Thyroid gland (tissue), 4 donors: Measurements from ENCODE around the gene PDE1C.

Experiments used
- POLR2A ChIP-seq, 2 donors: fragments of 450-650 bp; IDR thresholded peaks; one replicate each; pipeline ENCODE4 v1.6.1; 2017; ENCODE audit warnings: antibody characterized with exemption in 2 of 2, mild to moderate bottlenecking in 2 of 2, moderate library complexity in 1 of 2
- TF ChIP-seq, protein P1 (sequence below), 6 experiments: fragments of 200-600 bp in 3 of 6; fragments of 450-650 bp in 3 of 6; sonication (generic) in 3 of 6; IDR thresholded peaks; one replicate each; pipeline ENCODE4 v1.5.1; 2016 to 2019; ENCODE audit warnings: antibody characterized with exemption in 6 of 6, mild to moderate bottlenecking in 2 of 6, inconsistent platforms in 1 of 6, moderate library complexity in 1 of 6

DNA sequence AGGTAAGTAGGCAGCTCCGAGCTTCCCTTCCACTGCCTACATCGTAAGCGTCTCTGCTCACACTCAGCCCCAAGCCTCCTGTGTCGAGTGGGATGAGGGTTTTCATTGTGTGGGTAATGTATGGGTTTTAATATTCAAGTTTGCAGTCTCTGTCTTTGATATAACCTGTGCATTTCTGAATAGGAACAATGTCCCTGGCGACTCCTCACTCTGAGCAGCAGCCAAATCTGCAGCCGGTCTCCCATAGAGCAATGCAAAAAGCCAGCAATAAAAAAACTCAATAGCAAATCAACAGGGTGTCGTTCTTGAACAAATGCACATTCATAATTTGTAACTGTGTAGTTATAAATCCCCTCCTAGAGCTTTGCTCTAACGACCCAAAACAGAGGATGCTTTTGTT is 349.8 kb downstream of the PDE1C start:
- TF ChIP-seq, protein P1, sequence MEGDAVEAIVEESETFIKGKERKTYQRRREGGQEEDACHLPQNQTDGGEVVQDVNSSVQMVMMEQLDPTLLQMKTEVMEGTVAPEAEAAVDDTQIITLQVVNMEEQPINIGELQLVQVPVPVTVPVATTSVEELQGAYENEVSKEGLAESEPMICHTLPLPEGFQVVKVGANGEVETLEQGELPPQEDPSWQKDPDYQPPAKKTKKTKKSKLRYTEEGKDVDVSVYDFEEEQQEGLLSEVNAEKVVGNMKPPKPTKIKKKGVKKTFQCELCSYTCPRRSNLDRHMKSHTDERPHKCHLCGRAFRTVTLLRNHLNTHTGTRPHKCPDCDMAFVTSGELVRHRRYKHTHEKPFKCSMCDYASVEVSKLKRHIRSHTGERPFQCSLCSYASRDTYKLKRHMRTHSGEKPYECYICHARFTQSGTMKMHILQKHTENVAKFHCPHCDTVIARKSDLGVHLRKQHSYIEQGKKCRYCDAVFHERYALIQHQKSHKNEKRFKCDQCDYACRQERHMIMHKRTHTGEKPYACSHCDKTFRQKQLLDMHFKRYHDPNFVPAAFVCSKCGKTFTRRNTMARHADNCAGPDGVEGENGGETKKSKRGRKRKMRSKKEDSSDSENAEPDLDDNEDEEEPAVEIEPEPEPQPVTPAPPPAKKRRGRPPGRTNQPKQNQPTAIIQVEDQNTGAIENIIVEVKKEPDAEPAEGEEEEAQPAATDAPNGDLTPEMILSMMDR (IDR thresholded peaks at IDR 0.05), result no peak
- TF ChIP-seq POLR2A (IDR thresholded peaks at IDR 0.05), result no peak
